ENCODE measurements around the gene ITGA5.

DNA sequence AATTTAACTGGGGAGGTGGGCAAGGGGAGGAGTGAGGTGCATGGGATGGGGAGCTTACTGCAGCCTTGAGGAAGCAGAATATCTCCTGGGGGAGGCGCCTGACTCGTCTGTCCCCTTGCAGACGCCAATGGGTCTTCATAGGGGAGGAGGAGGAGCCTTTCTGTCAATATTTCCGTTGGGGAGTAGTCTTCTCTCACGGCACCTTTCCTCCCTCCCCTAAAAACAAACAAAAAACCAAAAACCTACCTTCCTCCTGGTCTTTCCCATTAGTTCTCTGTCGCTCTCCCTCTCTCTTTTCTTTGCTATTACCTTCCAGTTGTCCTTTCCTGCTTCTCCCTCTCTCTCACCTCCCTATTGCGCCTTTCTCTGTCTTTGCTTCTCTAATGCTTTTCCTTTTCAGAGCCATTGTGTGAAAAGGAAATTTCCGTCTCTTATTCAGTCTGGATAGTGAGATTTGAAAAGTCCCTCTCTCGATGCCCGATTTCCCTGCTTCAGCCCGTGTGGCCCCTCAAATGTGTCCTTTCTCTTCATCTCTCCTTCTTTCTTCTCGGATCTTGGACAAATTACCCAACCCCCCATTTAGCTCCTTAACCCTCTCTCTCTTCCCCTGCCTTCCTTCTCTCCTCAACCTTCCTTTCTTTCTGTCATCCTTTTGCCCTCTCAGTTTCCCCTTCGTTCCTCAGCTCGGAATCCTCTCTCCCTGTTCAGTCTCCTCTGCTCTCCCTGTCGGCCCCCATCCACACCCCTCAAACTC is 60.7 kb downstream of the ITGA5 start:
- TF ChIP-seq, protein P1, sequence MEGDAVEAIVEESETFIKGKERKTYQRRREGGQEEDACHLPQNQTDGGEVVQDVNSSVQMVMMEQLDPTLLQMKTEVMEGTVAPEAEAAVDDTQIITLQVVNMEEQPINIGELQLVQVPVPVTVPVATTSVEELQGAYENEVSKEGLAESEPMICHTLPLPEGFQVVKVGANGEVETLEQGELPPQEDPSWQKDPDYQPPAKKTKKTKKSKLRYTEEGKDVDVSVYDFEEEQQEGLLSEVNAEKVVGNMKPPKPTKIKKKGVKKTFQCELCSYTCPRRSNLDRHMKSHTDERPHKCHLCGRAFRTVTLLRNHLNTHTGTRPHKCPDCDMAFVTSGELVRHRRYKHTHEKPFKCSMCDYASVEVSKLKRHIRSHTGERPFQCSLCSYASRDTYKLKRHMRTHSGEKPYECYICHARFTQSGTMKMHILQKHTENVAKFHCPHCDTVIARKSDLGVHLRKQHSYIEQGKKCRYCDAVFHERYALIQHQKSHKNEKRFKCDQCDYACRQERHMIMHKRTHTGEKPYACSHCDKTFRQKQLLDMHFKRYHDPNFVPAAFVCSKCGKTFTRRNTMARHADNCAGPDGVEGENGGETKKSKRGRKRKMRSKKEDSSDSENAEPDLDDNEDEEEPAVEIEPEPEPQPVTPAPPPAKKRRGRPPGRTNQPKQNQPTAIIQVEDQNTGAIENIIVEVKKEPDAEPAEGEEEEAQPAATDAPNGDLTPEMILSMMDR (IDR thresholded peaks at IDR 0.05; ENCODE audit: low read depth, low read length): no peak
- no peak for TF ChIP-seq EZH2phosphoT487 (IDR thresholded peaks at IDR 0.05; ENCODE audit: low read depth)
